Measurements from ENCODE around the gene EIF4G3. TPM values are rescaled to one million over a fixed set of nuclear protein-coding genes. Genes with fewer than 3 reads are reported as not detected.
A peak's percentile ranks its signal among the peaks of the same experiment; 100 is the strongest.
"Not testable (repeated sequence)": the region's sequence is repeated elsewhere in the genome, so short reads cannot be mapped to it uniquely, and the experiment has no call there.

EIF4G3 gene
- total and polyA plus RNA-seq, 9 of the 15 experiments (the other 6 are each of a cell fraction or from before 2014, with no cell fraction given): 6.7 to 40.5 (median 32.1) TPM

- BruUV-seq (replicated peaks); H3K9ac ChIP-seq (ENCODE audit: insufficient read depth in 1 of 2, low read depth in 2 of 2, low read length in 2 of 2); DNase-seq (ENCODE audit: extremely low read depth in 1 of 4, low spot score in 3 of 4); H2AFZ ChIP-seq (ENCODE audit: low read depth, low read length); H3K4me3 ChIP-seq; ATAC-seq; intact Hi-C loops (cut with micrococcal nuclease); H3K27me3 ChIP-seq (ENCODE audit: control insufficient read depth in 2 of 2, insufficient read depth in 2 of 2, low read length in 2 of 2); H3K9me1 ChIP-seq (ENCODE audit: control insufficient read depth, insufficient read depth, low read length); H3K9me3 ChIP-seq (replicated peaks; ENCODE audit: control insufficient read depth, insufficient read depth, low read depth, low read length); in situ Hi-C loops (cut with MboI); H3K4me2 ChIP-seq (ENCODE audit: insufficient read depth, low read length); H3K27ac ChIP-seq (ENCODE audit: extremely low read depth, low read depth, low read length); FAIRE-seq; CTCF ChIA-PET (ENCODE audit: low intra/inter-chr PET ratio): not testable (repeated sequence)
- Histone ChIP-seq H3K79me2 (ENCODE audit: control insufficient read depth, insufficient read depth, low read length) (peaks cover 50% of the 10 kb centered on the region), H3K4me1 (replicated peaks in 1 of 2; ENCODE audit: control insufficient read depth in 2 of 2, insufficient read depth in 2 of 2, low read length in 2 of 2) (peaks cover 2 to 15% of the 10 kb centered on the region in 2 experiments; a peak in 4 of 5 replicates), H4K20me1 (replicated peaks; ENCODE audit: control insufficient read depth, insufficient read depth, low read length) (peaks cover 12% of the 10 kb centered on the region), H3K36me3 (ENCODE audit: control insufficient read depth, insufficient read depth, low read length) (peaks cover 34% of the 10 kb centered on the region; the same call in 1 of the 3 replicates)
- TF ChIP-seq NFIC (IDR thresholded peaks at IDR 0.05) (peak; percentile 92), NFIX (CRISPR knock-in tag; IDR thresholded peaks at IDR 0.05; ENCODE audit: low read depth) (peak; percentile 76)
- POLR2A ChIA-PET: interaction anchor here (0.6 to 1.9 kb wide), 3 partner anchors 8 to 384 kb away, joined by 3 to 6 read pairs (median 3); no protein-coding TSS in a partner anchor
- WGBS (ENCODE audit: insufficient coverage, low coverage, missing lambda C conversion rate): 68% methylated on average over 3 of the region's 4 CpGs
Observed at GRCh38 chr1:21170837-21171236, 5.9 kb downstream of the EIF4G3 start.

DNA sequence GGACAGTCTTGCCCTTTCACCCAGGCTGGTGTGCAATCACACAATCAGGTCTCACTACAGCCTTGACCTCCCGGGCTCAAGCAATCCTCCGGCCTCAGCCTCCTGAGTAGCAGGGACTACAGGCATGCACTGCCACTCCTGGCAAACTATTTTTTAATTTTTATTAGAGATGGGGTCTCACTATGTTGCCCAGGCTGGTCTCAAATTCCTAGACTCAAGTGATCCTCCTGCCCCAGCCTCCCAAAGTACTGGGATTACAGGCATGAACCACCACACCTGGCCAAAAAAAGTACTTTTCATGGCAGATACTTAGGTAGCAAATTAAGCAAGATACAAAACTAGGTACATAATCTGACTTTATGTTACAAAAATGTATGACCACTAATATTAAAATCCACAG is 8.3 kb downstream of the EIF4G3 start:
- CTCF ChIA-PET (ENCODE audit: low intra/inter-chr PET ratio): no interaction called here
- no peak for DNase-seq (ENCODE audit: extremely low read depth in 1 of 4, low spot score in 3 of 4)

More for the DNA sequence above, 8.3 kb downstream of the EIF4G3 start:
- no peak overlapping the region for H2AFZ ChIP-seq (ENCODE audit: low read depth, low read length)
- no peaks in the 10 kb centered on the region for H3K27me3 ChIP-seq (ENCODE audit: control insufficient read depth in 2 of 2, insufficient read depth in 2 of 2, low read length in 2 of 2)
- POLR2A ChIA-PET: interaction anchor here (1.5 kb wide), 1 partner anchor 9 kb away, joined by 3 read pairs; no protein-coding TSS in a partner anchor
- BruUV-seq (replicated peaks): no TSS peak
- peaks cover 47% of the 10 kb centered on the region for H3K79me2 ChIP-seq (ENCODE audit: control insufficient read depth, insufficient read depth, low read length)
- no peak overlapping the region for H3K27ac ChIP-seq (ENCODE audit: extremely low read depth, low read depth, low read length)
- FAIRE-seq: no peak
- no peak overlapping the region for H3K4me2 ChIP-seq (ENCODE audit: insufficient read depth, low read length)
- no peaks in the 10 kb centered on the region for H3K9me1 ChIP-seq (ENCODE audit: control insufficient read depth, insufficient read depth, low read length)
- H3K9ac ChIP-seq (ENCODE audit: insufficient read depth in 1 of 2, low read depth in 2 of 2, low read length in 2 of 2): no peak overlapping the region
- H4K20me1 ChIP-seq (replicated peaks; ENCODE audit: control insufficient read depth, insufficient read depth, low read length): peaks cover 3% of the 10 kb centered on the region; the same call in 1 of the 2 replicates
- no peak overlapping the region for H3K4me3 ChIP-seq
- H3K9me3 ChIP-seq (replicated peaks; ENCODE audit: control insufficient read depth, insufficient read depth, low read depth, low read length): no peaks in the 10 kb centered on the region
- TF ChIP-seq SAFB (IDR thresholded peaks at IDR 0.05; ENCODE audit: borderline replicate concordance, low read depth, low read length): no peak
- peak; percentile 16 for TF ChIP-seq RBM25 (IDR thresholded peaks at IDR 0.05; ENCODE audit: low read depth, low read length, severe bottlenecking)
- no peak for TF ChIP-seq HEY1 (CRISPR knock-in tag; IDR thresholded peaks at IDR 0.05; ENCODE audit: borderline replicate concordance)
- no peak for TF ChIP-seq U2AF1 (optimal IDR thresholded peaks at IDR 0.05; ENCODE audit: low read depth, low read length)
- no peak for TF ChIP-seq GATA2 (CRISPR knock-in tag; IDR thresholded peaks at IDR 0.05)
- no peak for TF ChIP-seq CHCHD3 (CRISPR knock-in tag; IDR thresholded peaks at IDR 0.05)
- TF ChIP-seq NCOR1 (IDR thresholded peaks at IDR 0.05): no peak
- no peak for TF ChIP-seq ARNT (IDR thresholded peaks at IDR 0.05)
- no peak for TF ChIP-seq HDAC1 (IDR thresholded peaks at IDR 0.05)
- no peak for TF ChIP-seq KDM1A (IDR thresholded peaks at IDR 0.05)
- no peak for TF ChIP-seq CBX8 (IDR thresholded peaks at IDR 0.05; ENCODE audit: borderline replicate concordance, extremely low read depth, low read depth, low read length, poor library complexity, severe bottlenecking)
- TF ChIP-seq FUS (optimal IDR thresholded peaks at IDR 0.05; ENCODE audit: low read depth, low read length): no peak
- TF ChIP-seq TRIM28 (IDR thresholded peaks at IDR 0.05): no peak
- peak; percentile 57 for TF ChIP-seq ZNF121 (CRISPR knock-in tag; conservative IDR thresholded peaks at IDR 0.05)
- TF ChIP-seq, protein P1, sequence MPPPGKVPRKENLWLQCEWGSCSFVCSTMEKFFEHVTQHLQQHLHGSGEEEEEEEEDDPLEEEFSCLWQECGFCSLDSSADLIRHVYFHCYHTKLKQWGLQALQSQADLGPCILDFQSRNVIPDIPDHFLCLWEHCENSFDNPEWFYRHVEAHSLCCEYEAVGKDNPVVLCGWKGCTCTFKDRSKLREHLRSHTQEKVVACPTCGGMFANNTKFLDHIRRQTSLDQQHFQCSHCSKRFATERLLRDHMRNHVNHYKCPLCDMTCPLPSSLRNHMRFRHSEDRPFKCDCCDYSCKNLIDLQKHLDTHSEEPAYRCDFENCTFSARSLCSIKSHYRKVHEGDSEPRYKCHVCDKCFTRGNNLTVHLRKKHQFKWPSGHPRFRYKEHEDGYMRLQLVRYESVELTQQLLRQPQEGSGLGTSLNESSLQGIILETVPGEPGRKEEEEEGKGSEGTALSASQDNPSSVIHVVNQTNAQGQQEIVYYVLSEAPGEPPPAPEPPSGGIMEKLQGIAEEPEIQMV (tag; conservative IDR thresholded peaks at IDR 0.05; ENCODE audit: low read depth): no peak
- WGBS (ENCODE audit: insufficient coverage, low coverage, missing lambda C conversion rate): 97% methylated on average over 2 of the region's 2 CpGs
- peaks cover 26% of the 10 kb centered on the region; the same call in 1 of the 3 replicates for H3K36me3 ChIP-seq (ENCODE audit: control insufficient read depth, insufficient read depth, low read length)
- peaks cover 4% of the 10 kb centered on the region in 2 experiments; a peak in 3 of 5 replicates for H3K4me1 ChIP-seq (replicated peaks in 1 of 2; ENCODE audit: control insufficient read depth in 2 of 2, insufficient read depth in 2 of 2, low read length in 2 of 2)
- no peak for ATAC-seq
- intact Hi-C loops (cut with micrococcal nuclease): no loop called here
- in situ Hi-C loops (cut with MboI): no loop called here

Measured in K562 (cell line).